A549 (cell line): ENCODE measurements around the gene HIF1A. TPM values are rescaled to one million over a fixed set of nuclear protein-coding genes. Genes with fewer than 3 reads are reported as not detected.

ENCODE experiments used
- ATAC-seq, 2 experiments: fragments of 200-7000 bp in 1 of 2; fragments of >200 bp in 1 of 2; cut with Nextera tagmentation in 1 of 2; cut with Tn5 transposase in 1 of 2; 3 replicates each; pipeline versions ENCODE4 v1.8.0 to v1.9.1; 2018 to 2020; ENCODE audit warnings: mild to moderate bottlenecking in 1 of 2, moderate library complexity in 1 of 2
- CTCF ChIA-PET: fragments of 300-600 bp; sonication (Branson Sonifier 250); formaldehyde crosslinking; extraction: SDS; loops from one replicate; lab custom pipeline; 2021; ENCODE audit warnings: antibody characterized with exemption, inconsistent platforms; lab: Yijun Ruan, JAX
- POLR2A ChIA-PET: fragments of 350-600 bp; formaldehyde crosslinking; extraction: SDS; loops from one replicate; lab custom pipeline; 2021; ENCODE audit warnings: antibody characterized with exemption, inconsistent platforms; lab: Yijun Ruan, JAX
- DNase-seq, 2 experiments: peaks; one replicate each; pipeline versions ENCODE4 v3.0.0 to v3.0.0-alpha.2; 2011 to 2016; ENCODE audit warnings: low read depth in 1 of 2, low spot score in 1 of 2
- FAIRE-seq: peaks from 2 replicates; lab custom pipeline; 2011; peaks lifted over from hg19 to GRCh38; lab: Jason Lieb, UNC
- H3K27ac ChIP-seq, 2 experiments: fragments of >200 bp; sonication (Bioruptor Twin); formaldehyde crosslinking; 3 replicates each; pipeline ENCODE4 v1.5.1; 2016 to 2017
- H3K4me1 ChIP-seq: fragments of >200 bp; sonication (Bioruptor Twin); formaldehyde crosslinking; 3 replicates; pipeline ENCODE4 v1.6.1; 2016
- H3K4me2 ChIP-seq: fragments of >200 bp; sonication (Bioruptor Twin); formaldehyde crosslinking; 3 replicates; pipeline ENCODE4 v1.6.1; 2016
- H3K4me3 ChIP-seq: fragments of >200 bp; sonication (Bioruptor Twin); formaldehyde crosslinking; 3 replicates; pipeline ENCODE4 v1.5.1; 2016
- H3K9me3 ChIP-seq: fragments of >200 bp; sonication (Bioruptor Twin); formaldehyde crosslinking; 3 replicates; pipeline ENCODE4 v1.6.1; 2016
- ATOH8 ChIP-seq: fragments of 250-450 bp; sonication (Bioruptor Pico); IDR thresholded peaks from 2 replicates; pipeline ENCODE4 v1.5.0; 2020; ENCODE audit warnings: low read depth, mild to moderate bottlenecking, moderate library complexity
- BCL3 ChIP-seq: fragments of >200 bp; sonication (Bioruptor Twin); formaldehyde crosslinking; IDR thresholded peaks from 3 replicates; pipeline ENCODE4 v1.6.1; 2016
- BHLHE40 ChIP-seq: IDR thresholded peaks from 2 replicates; pipeline ENCODE4 v1.6.1; 2012; ENCODE audit warnings: low read depth, low read length, inconsistent platforms
- CBX2 ChIP-seq: fragments of 200-600 bp; sonication (generic); IDR thresholded peaks from 2 replicates; pipeline ENCODE4 v1.6.1; 2016; ENCODE audit warnings: low read depth, mild to moderate bottlenecking, borderline replicate concordance
- CEBPB ChIP-seq, 2 experiments: fragments of >200 bp in 1 of 2; sonication (Bioruptor Twin) in 1 of 2; formaldehyde crosslinking in 1 of 2; IDR thresholded peaks; 2 replicates each; pipeline ENCODE4 v1.6.1; 2012 to 2016
- CHD2 ChIP-seq: fragments of 150-350 bp; IDR thresholded peaks from 2 replicates; pipeline ENCODE4 v1.6.1; 2014; ENCODE audit warnings: low read length; ENCODE audit not compliant: partially characterized antibody
- EHF ChIP-seq: fragments of 250-450 bp; sonication (Bioruptor Pico); IDR thresholded peaks from 2 replicates; pipeline ENCODE4 v1.5.0; 2020; ENCODE audit warnings: mild to moderate bottlenecking
- EP300 ChIP-seq, 2 experiments: fragments of >200 bp; sonication (Bioruptor Twin); formaldehyde crosslinking; IDR thresholded peaks; 2 replicates in 1 of 2; 3 replicates in 1 of 2; pipeline ENCODE4 v1.6.1; 2016 to 2017
- ESRRA ChIP-seq: fragments of 150-350 bp; IDR thresholded peaks from 2 replicates; pipeline ENCODE4 v1.6.1; 2014; ENCODE audit warnings: mild to moderate bottlenecking, low read length, borderline replicate concordance
- FOSB ChIP-seq: fragments of 250-450 bp; sonication (Bioruptor Pico); IDR thresholded peaks from 2 replicates; pipeline ENCODE4 v1.5.0; 2020; ENCODE audit warnings: mild to moderate bottlenecking, moderate library complexity
- FOSL2 ChIP-seq, 2 experiments: fragments of 450-650 bp in 1 of 2; fragments of >200 bp in 1 of 2; sonication (Bioruptor Twin) in 1 of 2; formaldehyde crosslinking; IDR thresholded peaks; 2 replicates each; pipeline versions ENCODE4 v1.5.0 to v1.6.1; 2016 to 2020; ENCODE audit warnings: mild to moderate bottlenecking in 1 of 2, moderate library complexity in 1 of 2
- GATA3 ChIP-seq: IDR thresholded peaks from 2 replicates; pipeline ENCODE4 v1.6.1; 2012; ENCODE audit warnings: borderline replicate concordance
- HES2 ChIP-seq: fragments of >200 bp; sonication (Bioruptor Twin); formaldehyde crosslinking; IDR thresholded peaks from 2 replicates; pipeline ENCODE4 v1.6.1; 2016
- HEYL ChIP-seq: fragments of 250-450 bp; sonication (Bioruptor Pico); IDR thresholded peaks from 2 replicates; pipeline ENCODE4 v1.8.0; 2021; ENCODE audit warnings: mild to moderate bottlenecking, moderate library complexity
- HOXB13 ChIP-seq: fragments of 250-450 bp; sonication (Bioruptor Pico); IDR thresholded peaks from 2 replicates; pipeline ENCODE4 v1.5.0; 2020; ENCODE audit warnings: low read depth, mild to moderate bottlenecking, moderate library complexity
- HOXB5 ChIP-seq: fragments of 250-450 bp; sonication (Bioruptor Pico); IDR thresholded peaks from 2 replicates; pipeline ENCODE4 v1.5.0; 2020; ENCODE audit warnings: mild to moderate bottlenecking, moderate library complexity
- KDM1A ChIP-seq: fragments of 200-600 bp; sonication (generic); IDR thresholded peaks from 2 replicates; pipeline ENCODE4 v1.6.1; 2016; ENCODE audit warnings: low read depth, mild to moderate bottlenecking
- KDM5A ChIP-seq: fragments of 200-600 bp; sonication (generic); IDR thresholded peaks from 2 replicates; pipeline ENCODE4 v1.6.1; 2016; ENCODE audit warnings: antibody characterized with exemption, mild to moderate bottlenecking
- MAFK ChIP-seq: fragments of 450-650 bp; IDR thresholded peaks from 2 replicates; pipeline ENCODE4 v1.6.1; 2014; ENCODE audit not compliant: partially characterized antibody
- NPAS2 ChIP-seq: fragments of 250-450 bp; sonication (Bioruptor Pico); IDR thresholded peaks from 2 replicates; pipeline ENCODE4 v1.8.0; 2022; ENCODE audit warnings: mild to moderate bottlenecking, moderate library complexity, borderline replicate concordance
- POLR2A ChIP-seq: IDR thresholded peaks from 2 replicates; pipeline ENCODE4 v1.6.1; 2012; ENCODE audit warnings: mild to moderate bottlenecking, low read length
- POLR2AphosphoS2 ChIP-seq: conservative IDR thresholded peaks from 2 replicates; pipeline ENCODE4 v1.6.1; 2012; ENCODE audit warnings: low read length, improper control_type of control experiment, inconsistent platforms
- RARB ChIP-seq: fragments of 250-450 bp; sonication (Bioruptor Pico); IDR thresholded peaks from 2 replicates; pipeline ENCODE4 v1.8.0; 2021; ENCODE audit warnings: mild to moderate bottlenecking, moderate library complexity
- RFX5 ChIP-seq: fragments of 450-650 bp; IDR thresholded peaks from 2 replicates; pipeline ENCODE4 v1.7.1; 2014; ENCODE audit warnings: antibody characterized with exemption, mild to moderate bottlenecking, moderate library complexity
- RNF2 ChIP-seq: fragments of 200-600 bp; sonication (generic); IDR thresholded peaks from 2 replicates; pipeline ENCODE4 v1.6.1; 2016; ENCODE audit warnings: low read depth, mild to moderate bottlenecking, antibody characterized with exemption, moderate library complexity, borderline replicate concordance
- SMC3 ChIP-seq: fragments of >200 bp; sonication (Bioruptor Twin); formaldehyde crosslinking; IDR thresholded peaks from 3 replicates; pipeline ENCODE4 v1.6.1; 2018; ENCODE audit warnings: inconsistent platforms
- SREBF2 ChIP-seq: fragments of 450-650 bp; IDR thresholded peaks from 2 replicates; pipeline ENCODE4 v1.6.1; 2014; ENCODE audit warnings: mild to moderate bottlenecking, moderate library complexity
- TFCP2L1 ChIP-seq: fragments of 250-450 bp; sonication (Bioruptor Pico); IDR thresholded peaks from 2 replicates; pipeline ENCODE4 v1.5.0; 2021; ENCODE audit warnings: mild to moderate bottlenecking
- WGBS: methylation state at CpG from one replicate; pipeline ENCODE4 v1.1.6; 2017; ENCODE audit errors: missing lambda C conversion rate; 5-methylcytosine and 5-hydroxymethylcytosine counted together
- polyA plus RNA-seq, 4 experiments: library from polyadenylated mRNA; depleted of rRNA in 3 of 4; stranded (reverse); fragments of >200 nt; fragmentation: RNase III in 1 of 4; extraction: RNeasy Plus Mini Kit Qiagen cat#74134 plus additional on column Dnase treatment in 1 of 4; gene quantifications; 2 replicates in 3 of 4; 3 replicates in 1 of 4; pipeline ENCODE4 v1.2.3, GENCODE V29; 2011 to 2017

Gene HIF1A
- polyA plus RNA-seq, 2 of the 4 experiments (the other 2 are of a cell fraction) = 284 to 391 TPM

- TF ChIP-seq ATOH8 (CRISPR knock-in tag) (no peak), HEYL (CRISPR knock-in tag) (no peak), TFCP2L1 (CRISPR knock-in tag) (peak; percentile 84; the same call in 1 of the 2 replicates), POLR2A (peak; percentile 95), ESRRA (no peak), HOXB13 (CRISPR knock-in tag) (no peak), NPAS2 (CRISPR knock-in tag) (no peak; the same call in 1 of the 2 replicates), FOSL2 (IDR thresholded peaks at IDR 0.05) (no peak), FOSL2 (CRISPR knock-in tag; IDR thresholded peaks at IDR 0.05) (no peak), EP300 (IDR thresholded peaks at IDR 0.05) (no peak)
Measured at GRCh38 chr14:61694830-61695694, at the start of gene HIF1A (continued).

GRCh38 chr14:61646366-61647116, 48.8 kb upstream of the HIF1A start:
- no peak for ATAC-seq
- H3K4me3 ChIP-seq = no peak overlapping the region
- no peaks in the 10 kb centered on the region for H3K9me3 ChIP-seq
- CTCF ChIA-PET = no interaction called here
- no peak overlapping the region for H3K4me2 ChIP-seq
- no peak for TF ChIP-seq GATA3
- TF ChIP-seq EHF (CRISPR knock-in tag) = no peak
- no peak for TF ChIP-seq SMC3
- TF ChIP-seq RNF2 = no peak
- TF ChIP-seq CHD2 = no peak
- no peak for TF ChIP-seq ESRRA
- no peak for TF ChIP-seq HEYL (CRISPR knock-in tag)
- no peak for TF ChIP-seq RFX5
- TF ChIP-seq HES2 = no peak
- TF ChIP-seq KDM1A = no peak
- no peak for TF ChIP-seq RARB
- TF ChIP-seq HOXB5 (CRISPR knock-in tag) = no peak
- TF ChIP-seq EP300 (IDR thresholded peaks at IDR 0.05) = no peak
- no peak for TF ChIP-seq MAFK
- TF ChIP-seq BHLHE40 = no peak
- TF ChIP-seq NPAS2 (CRISPR knock-in tag) = no peak
- TF ChIP-seq KDM5A = no peak
- no peak for DNase-seq
- H3K4me1 ChIP-seq = no peaks in the 10 kb centered on the region
- FAIRE-seq = no peak
- H3K27ac ChIP-seq = no peak overlapping the region
- POLR2A ChIA-PET = no interaction called here
- 69% methylated on average over 5 of the region's 5 CpGs for WGBS

GRCh38 chr14:61647704-61648103, 47.6 kb upstream of the HIF1A start:
- WGBS = 89% methylated on average over 5 of the region's 5 CpGs
- no peak for ATAC-seq
- H3K9me3 ChIP-seq = no peaks in the 10 kb centered on the region
- no peak for DNase-seq
- TF ChIP-seq ATOH8 (CRISPR knock-in tag) = no peak
- no peak for TF ChIP-seq SREBF2
- no peak for TF ChIP-seq CEBPB (IDR thresholded peaks at IDR 0.05)
- TF ChIP-seq POLR2AphosphoS2 = no peak
- TF ChIP-seq BCL3 = no peak
- no peak for TF ChIP-seq GATA3
- TF ChIP-seq ESRRA = no peak
- no peak for TF ChIP-seq FOSB (CRISPR knock-in tag)
- TF ChIP-seq CBX2 = no peak
- no peaks in the 10 kb centered on the region for H3K4me1 ChIP-seq
- no peak overlapping the region for H3K27ac ChIP-seq
- H3K4me2 ChIP-seq = no peak overlapping the region
- ChIA-PET CTCF (no interaction called here), POLR2A (no interaction called here)
- no peak overlapping the region for H3K4me3 ChIP-seq
- FAIRE-seq = no peak
